C4-2B (cell line): ENCODE measurements around the gene FBXL15.

Experiments
- ZFX ChIP-seq: fragments of 450-650 bp; IDR thresholded peaks from 2 replicates; pipeline ENCODE4 v1.6.1; 2017
- TF ChIP-seq, protein P1 (sequence below): fragments of 450-650 bp; conservative IDR thresholded peaks from 2 replicates; pipeline ENCODE4 v1.5.1; 2017; ENCODE audit warnings: mild to moderate bottlenecking

DNA sequence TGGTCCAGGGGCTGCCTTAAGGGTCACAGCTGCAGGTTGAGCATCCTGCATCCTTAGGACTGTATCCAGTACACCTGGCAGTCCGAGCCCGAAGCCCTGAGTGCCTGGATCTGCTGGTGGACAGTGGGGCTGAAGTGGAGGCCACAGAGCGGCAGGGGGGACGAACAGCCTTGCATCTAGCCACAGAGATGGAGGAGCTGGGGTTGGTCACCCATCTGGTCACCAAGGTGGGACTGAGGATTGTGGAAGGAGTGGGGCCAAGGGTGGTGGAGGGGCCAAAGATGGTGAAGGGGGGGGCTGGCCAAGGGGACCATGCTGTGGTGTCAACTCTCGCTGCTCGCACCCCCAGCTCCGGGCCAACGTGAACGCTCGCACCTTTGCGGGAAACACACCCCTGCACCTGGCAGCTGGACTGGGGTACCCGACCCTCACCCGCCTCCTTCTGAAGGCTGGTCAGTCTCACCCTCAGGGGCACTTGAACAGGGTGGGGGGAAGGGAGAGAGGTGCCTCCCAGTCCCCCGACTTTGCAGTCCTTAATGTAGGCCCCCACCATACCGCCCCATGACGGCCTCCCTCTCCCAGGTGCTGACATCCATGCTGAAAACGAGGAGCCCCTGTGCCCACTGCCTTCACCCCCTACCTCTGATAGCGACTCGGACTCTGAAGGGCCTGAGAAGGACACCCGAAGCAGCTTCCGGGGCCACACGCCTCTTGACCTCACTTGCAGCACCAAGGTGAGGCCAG, 19.9 kb upstream of the FBXL15 start:
- TF ChIP-seq, protein P1, sequence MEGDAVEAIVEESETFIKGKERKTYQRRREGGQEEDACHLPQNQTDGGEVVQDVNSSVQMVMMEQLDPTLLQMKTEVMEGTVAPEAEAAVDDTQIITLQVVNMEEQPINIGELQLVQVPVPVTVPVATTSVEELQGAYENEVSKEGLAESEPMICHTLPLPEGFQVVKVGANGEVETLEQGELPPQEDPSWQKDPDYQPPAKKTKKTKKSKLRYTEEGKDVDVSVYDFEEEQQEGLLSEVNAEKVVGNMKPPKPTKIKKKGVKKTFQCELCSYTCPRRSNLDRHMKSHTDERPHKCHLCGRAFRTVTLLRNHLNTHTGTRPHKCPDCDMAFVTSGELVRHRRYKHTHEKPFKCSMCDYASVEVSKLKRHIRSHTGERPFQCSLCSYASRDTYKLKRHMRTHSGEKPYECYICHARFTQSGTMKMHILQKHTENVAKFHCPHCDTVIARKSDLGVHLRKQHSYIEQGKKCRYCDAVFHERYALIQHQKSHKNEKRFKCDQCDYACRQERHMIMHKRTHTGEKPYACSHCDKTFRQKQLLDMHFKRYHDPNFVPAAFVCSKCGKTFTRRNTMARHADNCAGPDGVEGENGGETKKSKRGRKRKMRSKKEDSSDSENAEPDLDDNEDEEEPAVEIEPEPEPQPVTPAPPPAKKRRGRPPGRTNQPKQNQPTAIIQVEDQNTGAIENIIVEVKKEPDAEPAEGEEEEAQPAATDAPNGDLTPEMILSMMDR, result no peak
- TF ChIP-seq ZFX, result no peak
